Measurements from ENCODE around the gene KAT7. TPM values are rescaled to one million over a fixed set of nuclear protein-coding genes. Genes with fewer than 3 reads are reported as not detected.

Gene KAT7
- polyA plus RNA-seq, 3 donors = 17.5 to 28.1 (median 18.1) TPM

DNA sequence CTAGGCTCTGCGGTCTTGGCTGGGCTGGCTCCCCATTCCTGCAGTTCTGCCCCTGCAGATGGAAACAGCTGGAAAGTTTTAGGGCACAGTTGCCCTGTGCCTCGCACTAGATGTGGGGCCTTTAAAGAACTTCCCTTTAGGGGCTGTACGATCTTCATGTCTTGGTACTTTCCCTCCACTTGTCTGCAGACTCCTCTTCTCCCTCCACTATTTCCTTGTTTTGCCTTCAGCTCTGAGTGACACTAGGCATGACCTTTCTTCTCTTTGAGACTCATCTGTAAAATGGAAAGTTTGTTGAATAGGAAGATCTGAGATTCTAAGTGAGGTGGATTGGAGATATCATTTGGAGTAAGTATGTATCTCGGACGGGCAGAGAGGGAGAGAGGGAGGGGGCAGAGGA, 65.6 kb downstream of the KAT7 start:
- no peaks in the 10 kb centered on the region for H3K9me3 ChIP-seq (replicated peaks in 1 of 2; ENCODE audit: control insufficient read depth in 1 of 2, insufficient read depth in 1 of 2, low read length in 2 of 2)
- 53% methylated on average over 5 of the region's 5 CpGs for WGBS (ENCODE audit: insufficient coverage)
- peaks cover 20 to 27% of the 10 kb centered on the region in 2 donors for H3K4me1 ChIP-seq (ENCODE audit: control insufficient read depth in 1 of 2, insufficient read depth in 2 of 2, low read length in 2 of 2)
- H3K27me3 ChIP-seq (ENCODE audit: control insufficient read depth in 2 of 2, insufficient read depth in 2 of 2, low read length in 2 of 2) = peaks cover 0 to 3% of the 10 kb centered on the region in 2 donors
- no peak overlapping the region for H2AFZ ChIP-seq (ENCODE audit: insufficient read depth, low read depth, low read length, poor library complexity, severe bottlenecking)
- no peak for DNase-seq
- peaks cover 31% of the 10 kb centered on the region for H3K4me1 Mint-ChIP-seq
- no peaks in the 10 kb centered on the region for H4K20me1 ChIP-seq (ENCODE audit: insufficient read depth, low read length)
- intact Hi-C loops (cut with micrococcal nuclease) = loop anchor here in 1 of 2 donors (10.0 kb wide), 1 partner anchor 279 kb away; the partner anchor contains the start of gene NXPH3
- no peaks in the 10 kb centered on the region for H3K79me2 ChIP-seq (ENCODE audit: insufficient read depth, low read length)
- H3K9ac ChIP-seq (ENCODE audit: insufficient read depth, low read length, poor library complexity, severe bottlenecking) = no peak overlapping the region
- TF ChIP-seq, protein P1, sequence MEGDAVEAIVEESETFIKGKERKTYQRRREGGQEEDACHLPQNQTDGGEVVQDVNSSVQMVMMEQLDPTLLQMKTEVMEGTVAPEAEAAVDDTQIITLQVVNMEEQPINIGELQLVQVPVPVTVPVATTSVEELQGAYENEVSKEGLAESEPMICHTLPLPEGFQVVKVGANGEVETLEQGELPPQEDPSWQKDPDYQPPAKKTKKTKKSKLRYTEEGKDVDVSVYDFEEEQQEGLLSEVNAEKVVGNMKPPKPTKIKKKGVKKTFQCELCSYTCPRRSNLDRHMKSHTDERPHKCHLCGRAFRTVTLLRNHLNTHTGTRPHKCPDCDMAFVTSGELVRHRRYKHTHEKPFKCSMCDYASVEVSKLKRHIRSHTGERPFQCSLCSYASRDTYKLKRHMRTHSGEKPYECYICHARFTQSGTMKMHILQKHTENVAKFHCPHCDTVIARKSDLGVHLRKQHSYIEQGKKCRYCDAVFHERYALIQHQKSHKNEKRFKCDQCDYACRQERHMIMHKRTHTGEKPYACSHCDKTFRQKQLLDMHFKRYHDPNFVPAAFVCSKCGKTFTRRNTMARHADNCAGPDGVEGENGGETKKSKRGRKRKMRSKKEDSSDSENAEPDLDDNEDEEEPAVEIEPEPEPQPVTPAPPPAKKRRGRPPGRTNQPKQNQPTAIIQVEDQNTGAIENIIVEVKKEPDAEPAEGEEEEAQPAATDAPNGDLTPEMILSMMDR (IDR thresholded peaks at IDR 0.05) = no peak
- H3K27ac ChIP-seq (ENCODE audit: low read depth in 1 of 2, low read length in 2 of 2) = no peak overlapping the region
- peaks cover 0 to 2% (median 0%) of the 10 kb centered on the region in 7 donors for H3K9me3 Mint-ChIP-seq
- peak overlapping the region in 1 of 2 donors; percentile 15 for H3K4me3 Mint-ChIP-seq
- peaks cover 17 to 27% (median 19%) of the 10 kb centered on the region in 3 donors for H3K27me3 Mint-ChIP-seq (ENCODE audit: low read depth in 3 of 3)
- no peak overlapping the region for H3K27ac Mint-ChIP-seq
- H3K36me3 Mint-ChIP-seq = no peaks in the 10 kb centered on the region
- H3K4me2 ChIP-seq (replicated peaks; ENCODE audit: extremely low read depth, low read length, poor library complexity, severe bottlenecking) = no peak overlapping the region
- no peak overlapping the region for H3K4me3 ChIP-seq (replicated peaks in 1 of 3; ENCODE audit: low read depth in 2 of 3, low read length in 3 of 3)
- H3K36me3 ChIP-seq (replicated peaks in 1 of 2; ENCODE audit: control insufficient read depth in 1 of 2, insufficient read depth in 2 of 2, low read length in 2 of 2) = no peaks in the 10 kb centered on the region

DNA sequence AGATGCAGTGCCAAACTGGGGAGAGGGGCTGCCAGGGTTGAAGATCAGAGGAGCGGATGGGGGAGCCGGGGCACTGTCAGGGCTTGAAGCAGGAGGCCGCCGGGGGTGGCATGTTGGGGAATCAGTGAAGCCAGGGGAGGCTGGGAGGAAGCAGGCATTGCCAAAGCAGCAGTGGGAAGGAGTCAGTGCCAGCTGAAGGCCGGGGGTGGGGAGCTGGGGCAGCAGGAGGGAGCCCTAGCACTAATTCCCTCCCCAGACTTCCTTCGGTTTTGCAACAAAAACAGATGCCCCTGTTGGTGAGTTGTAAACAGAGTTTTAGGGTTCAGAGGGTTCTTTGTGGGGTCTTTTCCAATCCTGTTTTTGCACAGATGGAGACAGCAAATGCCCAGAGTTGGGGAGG, 70.3 kb downstream of the KAT7 start:
- H3K4me1 Mint-ChIP-seq = peaks cover 17% of the 10 kb centered on the region
- Histone ChIP-seq H2AFZ (ENCODE audit: insufficient read depth, low read depth, low read length, poor library complexity, severe bottlenecking) (no peak overlapping the region), H3K4me3 (replicated peaks in 1 of 3; ENCODE audit: low read depth in 2 of 3, low read length in 3 of 3) (no peak overlapping the region), H3K79me2 (ENCODE audit: insufficient read depth, low read length) (no peaks in the 10 kb centered on the region), H3K36me3 (replicated peaks in 1 of 2; ENCODE audit: control insufficient read depth in 1 of 2, insufficient read depth in 2 of 2, low read length in 2 of 2) (no peaks in the 10 kb centered on the region), H3K27ac (ENCODE audit: low read depth in 1 of 2, low read length in 2 of 2) (no peak overlapping the region), H3K9me3 (replicated peaks in 1 of 2; ENCODE audit: control insufficient read depth in 1 of 2, insufficient read depth in 1 of 2, low read length in 2 of 2) (no peaks in the 10 kb centered on the region), H4K20me1 (ENCODE audit: insufficient read depth, low read length) (no peaks in the 10 kb centered on the region), H3K9ac (ENCODE audit: insufficient read depth, low read length, poor library complexity, severe bottlenecking) (no peak overlapping the region), H3K27me3 (ENCODE audit: control insufficient read depth in 2 of 2, insufficient read depth in 2 of 2, low read length in 2 of 2) (peaks cover 0 to 11% of the 10 kb centered on the region in 2 donors), H3K4me2 (replicated peaks; ENCODE audit: extremely low read depth, low read length, poor library complexity, severe bottlenecking) (no peak overlapping the region), H3K4me1 (ENCODE audit: control insufficient read depth in 1 of 2, insufficient read depth in 2 of 2, low read length in 2 of 2) (peaks cover 6 to 11% of the 10 kb centered on the region in 2 donors)
- no peaks in the 10 kb centered on the region for H3K36me3 Mint-ChIP-seq
- H3K4me3 Mint-ChIP-seq = no peak overlapping the region
- H3K27me3 Mint-ChIP-seq (ENCODE audit: low read depth in 3 of 3) = peaks cover 8 to 24% (median 20%) of the 10 kb centered on the region in 3 donors
- no peak for DNase-seq
- peak overlapping the region in 1 of 7 donors; percentile 18 for H3K27ac Mint-ChIP-seq
- 8% methylated on average over 4 of the region's 6 CpGs for WGBS (ENCODE audit: insufficient coverage)
- H3K9me3 Mint-ChIP-seq = no peaks in the 10 kb centered on the region
- TF ChIP-seq, protein P1 (IDR thresholded peaks at IDR 0.05) = no peak
- intact Hi-C loops (cut with micrococcal nuclease) = loop anchor here in 1 of 2 donors (10.0 kb wide), 1 partner anchor 284 kb away; the partner anchor contains the start of gene NXPH3

Measured in CD14-positive monocyte (primary cell).